Cardiac muscle cell (in vitro differentiated cells and primary cell): ENCODE measurements around the gene AXL. TPM values are rescaled to one million over a fixed set of nuclear protein-coding genes. Genes with fewer than 3 reads are reported as not detected.
A peak's percentile ranks its signal among the peaks of the same experiment; 100 is the strongest.

Source experiments
- DNase-seq, 2 donors: peaks; one replicate each; pipeline versions ENCODE4 v3.0.0 to v3.0.0-alpha.2; 2010 to 2017; ENCODE audit warnings: low read depth in 1 of 2, low spot score in 1 of 2
- H3K27ac ChIP-seq: fragments of 200-600 bp; sonication (generic); 2 replicates; pipeline ENCODE4 v1.5.1; 2016
- H3K27me3 ChIP-seq: fragments of 200-600 bp; sonication (generic); 2 replicates; pipeline ENCODE4 v1.6.0; 2016; ENCODE audit warnings: control low read depth
- H3K36me3 ChIP-seq: fragments of 200-600 bp; sonication (generic); 2 replicates; pipeline ENCODE4 v1.5.1; 2016; ENCODE audit warnings: control low read depth
- H3K4me1 ChIP-seq: fragments of 200-600 bp; sonication (generic); 2 replicates; pipeline ENCODE4 v1.8.1; 2017; ENCODE audit warnings: low read depth, mild to moderate bottlenecking, mixed run types
- H3K4me3 ChIP-seq: fragments of 200-600 bp; sonication (generic); 2 replicates; pipeline ENCODE4 v1.5.1; 2016; ENCODE audit warnings: mild to moderate bottlenecking
- H3K9me3 ChIP-seq: fragments of 200-600 bp; sonication (generic); 2 replicates; pipeline ENCODE4 v1.5.1; 2017; ENCODE audit warnings: low read depth, mild to moderate bottlenecking, control low read depth
- polyA plus RNA-seq: library from polyadenylated mRNA; unstranded; fragments of >200 nt; fragmentation: Nextera tagmentation; extraction: Ambion mirVana; gene quantifications from 2 replicates; pipeline ENCODE4 v1.2.1, GENCODE V29; 2016
- total RNA-seq: library from RNA; depleted of rRNA; stranded (reverse); fragments of >200 nt; gene quantifications from 2 replicates; pipeline ENCODE4 v1.2.3, GENCODE V29; 2016
- TF ChIP-seq, protein P1 (sequence below): IDR thresholded peaks from 2 replicates; pipeline ENCODE4 v1.5.1; 2012; ENCODE audit warnings: low read depth, mild to moderate bottlenecking, low read length

The AXL gene
- total and polyA plus RNA-seq, 2 experiments from 2014 or later, result 16.6 to 62.7 TPM

DNA sequence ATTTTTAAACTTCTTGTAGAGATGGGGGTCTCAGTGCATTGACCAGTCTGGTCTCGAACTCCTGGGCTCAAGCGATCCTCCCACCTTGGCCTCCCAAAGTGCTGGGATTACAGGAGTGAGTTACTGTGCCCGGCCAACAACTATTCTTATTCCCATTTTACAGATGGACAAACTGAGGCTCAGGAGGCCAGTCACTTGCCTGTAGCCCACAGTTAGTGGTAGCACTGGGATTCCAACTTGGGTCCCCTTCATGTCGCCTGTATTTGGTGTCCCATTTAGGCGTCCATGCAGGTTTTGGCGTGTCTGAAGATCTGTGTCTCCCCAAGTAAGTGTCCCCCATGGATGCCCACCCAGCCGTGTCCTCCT, 791 bp upstream of the AXL start:
- peaks cover 4% of the 10 kb centered on the region for H3K4me1 ChIP-seq
- peak overlapping the region; percentile 42 for H3K4me3 ChIP-seq
- no peaks in the 10 kb centered on the region for H3K36me3 ChIP-seq
- no peaks in the 10 kb centered on the region for H3K9me3 ChIP-seq
- no peak for DNase-seq
- no peaks in the 10 kb centered on the region for H3K27me3 ChIP-seq
- TF ChIP-seq, protein P1, sequence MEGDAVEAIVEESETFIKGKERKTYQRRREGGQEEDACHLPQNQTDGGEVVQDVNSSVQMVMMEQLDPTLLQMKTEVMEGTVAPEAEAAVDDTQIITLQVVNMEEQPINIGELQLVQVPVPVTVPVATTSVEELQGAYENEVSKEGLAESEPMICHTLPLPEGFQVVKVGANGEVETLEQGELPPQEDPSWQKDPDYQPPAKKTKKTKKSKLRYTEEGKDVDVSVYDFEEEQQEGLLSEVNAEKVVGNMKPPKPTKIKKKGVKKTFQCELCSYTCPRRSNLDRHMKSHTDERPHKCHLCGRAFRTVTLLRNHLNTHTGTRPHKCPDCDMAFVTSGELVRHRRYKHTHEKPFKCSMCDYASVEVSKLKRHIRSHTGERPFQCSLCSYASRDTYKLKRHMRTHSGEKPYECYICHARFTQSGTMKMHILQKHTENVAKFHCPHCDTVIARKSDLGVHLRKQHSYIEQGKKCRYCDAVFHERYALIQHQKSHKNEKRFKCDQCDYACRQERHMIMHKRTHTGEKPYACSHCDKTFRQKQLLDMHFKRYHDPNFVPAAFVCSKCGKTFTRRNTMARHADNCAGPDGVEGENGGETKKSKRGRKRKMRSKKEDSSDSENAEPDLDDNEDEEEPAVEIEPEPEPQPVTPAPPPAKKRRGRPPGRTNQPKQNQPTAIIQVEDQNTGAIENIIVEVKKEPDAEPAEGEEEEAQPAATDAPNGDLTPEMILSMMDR, result no peak
- peak overlapping the region; percentile 87 for H3K27ac ChIP-seq

GRCh38 chr19:41219924-41220567, 1.0 kb downstream of the AXL start:
- Histone ChIP-seq H3K4me3 (peak overlapping the region; percentile 42), H3K36me3 (no peaks in the 10 kb centered on the region), H3K27me3 (no peaks in the 10 kb centered on the region), H3K4me1 (peaks cover 4% of the 10 kb centered on the region), H3K27ac (no peak overlapping the region), H3K9me3 (no peaks in the 10 kb centered on the region)
- TF ChIP-seq, protein P1, result no peak
- peak; percentile 19 to 50 for DNase-seq

DNA sequence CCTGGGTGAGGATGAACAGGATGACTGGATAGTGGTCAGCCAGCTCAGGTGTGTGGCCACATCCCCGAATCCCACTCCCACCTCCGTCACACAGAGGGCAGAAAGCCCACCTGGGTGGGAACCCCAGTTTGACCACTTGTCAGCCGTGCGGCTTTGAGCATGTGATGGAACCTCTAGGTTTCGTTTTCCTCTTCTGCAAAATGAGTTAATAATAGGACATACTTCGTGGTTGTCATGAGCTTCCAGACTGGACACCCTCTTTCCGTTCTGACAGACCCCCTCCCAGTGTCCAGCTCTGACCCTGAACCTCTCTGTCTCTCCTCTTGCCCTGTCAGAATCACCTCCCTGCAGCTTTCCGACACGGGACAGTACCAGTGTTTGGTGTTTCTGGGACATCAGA, 1.8 kb downstream of the AXL start:
- peaks cover 7% of the 10 kb centered on the region for H3K4me1 ChIP-seq
- no peaks in the 10 kb centered on the region for H3K9me3 ChIP-seq
- no peak overlapping the region for H3K4me3 ChIP-seq
- H3K36me3 ChIP-seq, result no peaks in the 10 kb centered on the region
- H3K27me3 ChIP-seq, result no peaks in the 10 kb centered on the region
- no peak for DNase-seq
- no peak overlapping the region for H3K27ac ChIP-seq
- TF ChIP-seq, protein P1, result no peak

- Histone ChIP-seq H3K27ac (no peak overlapping the region), H3K9me3 (no peaks in the 10 kb centered on the region)
Observed at GRCh38 chr19:41221514-41222205, 2.6 kb downstream of the AXL start.

GRCh38 chr19:41222240-41222639, 3.2 kb downstream of the AXL start:
- Histone ChIP-seq H3K4me1 (peaks cover 17% of the 10 kb centered on the region), H3K27ac (no peak overlapping the region), H3K4me3 (no peak overlapping the region), H3K9me3 (no peaks in the 10 kb centered on the region), H3K27me3 (no peaks in the 10 kb centered on the region), H3K36me3 (no peaks in the 10 kb centered on the region)
- no peak for DNase-seq
- TF ChIP-seq, protein P1, result no peak

More at GRCh38 chr19:41221514-41222205, 2.6 kb downstream of the AXL start:
- TF ChIP-seq, protein P1, result no peak
- no peak for DNase-seq
- H3K4me1 ChIP-seq, result peaks cover 16% of the 10 kb centered on the region
- H3K4me3 ChIP-seq, result no peak overlapping the region
- H3K27me3 ChIP-seq, result no peaks in the 10 kb centered on the region
- H3K36me3 ChIP-seq, result no peaks in the 10 kb centered on the region
